ENCODE measurements around the gene DHH. TPM values are rescaled to one million over a fixed set of nuclear protein-coding genes. Genes with fewer than 3 reads are reported as not detected.

Gene DHH
- total and polyA plus RNA-seq, 9 of the 15 experiments (the other 6 are each of a cell fraction or from before 2014, with no cell fraction given), result 0.07 to 2.6 (median 0.54) TPM

- TF ChIP-seq TCF7 (IDR thresholded peaks at IDR 0.05; ENCODE audit: borderline replicate concordance), result no peak; the same call in 1 of the 2 replicates
- no peak for TF ChIP-seq ZNF395 (CRISPR knock-in tag; IDR thresholded peaks at IDR 0.05)
- TF ChIP-seq TAF1 (IDR thresholded peaks at IDR 0.05; ENCODE audit: control insufficient read depth, extremely low read depth, insufficient read depth, low read length, severe bottlenecking), result peak; percentile 44
- TF ChIP-seq KLF10 (CRISPR knock-in tag; IDR thresholded peaks at IDR 0.05), result no peak
- peak in 1 of 2 experiments; percentile 65; a peak in 1 of 4 replicates for TF ChIP-seq MLLT1 (IDR thresholded peaks at IDR 0.05)
- no peak for TF ChIP-seq ZNF282 (CRISPR knock-in tag; IDR thresholded peaks at IDR 0.05)
- TF ChIP-seq CREB3L1 (IDR thresholded peaks at IDR 0.05; ENCODE audit: borderline replicate concordance, low read depth), result peak; percentile 76; the same call in 1 of the 2 replicates
- TF ChIP-seq DNMT1 (IDR thresholded peaks at IDR 0.05), result no peak
- no peak for TF ChIP-seq SAFB (IDR thresholded peaks at IDR 0.05; ENCODE audit: borderline replicate concordance, low read depth, low read length)
- TF ChIP-seq CBFA2T3 (IDR thresholded peaks at IDR 0.05), result no peak
- no peak for TF ChIP-seq CHD2 (IDR thresholded peaks at IDR 0.05; ENCODE audit: low read depth, low read length)
- TF ChIP-seq HMGN3 (IDR thresholded peaks at IDR 0.05; ENCODE audit: borderline replicate concordance, extremely low read depth, insufficient read length, low read depth, low read length), result peak; percentile 74
- no peak for TF ChIP-seq PTBP1 (IDR thresholded peaks at IDR 0.05; ENCODE audit: low read depth, low read length)
- peak; percentile 40; the same call in 1 of the 2 replicates for TF ChIP-seq ZNF12 (CRISPR knock-in tag; IDR thresholded peaks at IDR 0.05)
- TF ChIP-seq ZNF431 (CRISPR knock-in tag; IDR thresholded peaks at IDR 0.05), result no peak
- no peak for TF ChIP-seq ZSCAN29 (IDR thresholded peaks at IDR 0.05)
- no peak for TF ChIP-seq CUX1 (CRISPR knock-in tag; IDR thresholded peaks at IDR 0.05)
- TF ChIP-seq HSF4 (CRISPR knock-in tag; IDR thresholded peaks at IDR 0.05; ENCODE audit: borderline replicate concordance), result no peak
These were observed 24.9 kb downstream of the DHH start, which contains the start of gene RHEBL1 (continued) for GRCh38 chr12:49069507-49070346.
